ENCODE measurements around the gene ESR1. TPM values are rescaled to one million over a fixed set of nuclear protein-coding genes. Genes with fewer than 3 reads are reported as not detected.
"Not testable (repeated sequence)": the region's sequence is repeated elsewhere in the genome, so short reads cannot be mapped to it uniquely, and the experiment has no call there.

The ESR1 gene
- total RNA-seq, 4 donors from 2014 or later, result 0.83 to 1.8 (median 1.3) TPM

DNA sequence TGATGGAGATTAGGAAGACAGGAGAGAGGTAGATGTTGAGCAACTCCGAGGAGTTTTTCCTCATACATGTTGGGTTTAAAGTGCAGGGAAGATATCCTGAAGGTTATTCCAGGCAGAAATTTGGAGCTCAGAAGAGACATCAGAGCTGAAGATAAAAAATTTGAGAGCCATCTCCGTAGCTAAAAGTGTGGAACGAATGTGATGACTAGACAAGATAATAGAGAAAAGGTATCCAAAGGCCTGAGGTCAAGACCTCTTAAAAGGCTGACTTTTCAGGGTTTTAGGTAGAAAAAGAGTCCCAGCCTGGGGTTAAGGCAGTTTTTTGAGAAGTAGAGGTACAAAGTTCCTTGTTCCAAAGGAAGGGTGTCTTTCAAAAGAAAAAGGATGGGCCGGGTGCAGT, 214.8 kb downstream of the ESR1 start:
- H3K9me3 ChIP-seq, result peaks cover 0 to 7% (median 3%) of the 10 kb centered on the region in 4 donors
- H3K36me3 ChIP-seq, result no peaks in the 10 kb centered on the region
- H3K27ac ChIP-seq (replicated peaks in 1 of 4), result no peak overlapping the region
- 88% methylated on average over 4 of the region's 4 CpGs for WGBS
- no peak for DNase-seq (ENCODE audit: extremely low spot score)
- intact Hi-C loops (cut with DNase I), result no loop called here
- no peaks in the 10 kb centered on the region for H3K4me1 ChIP-seq
- H3K4me3 ChIP-seq, result no peak overlapping the region
- no peak for TF ChIP-seq POLR2A (IDR thresholded peaks at IDR 0.05; ENCODE audit: low read depth)
- TF ChIP-seq EP300 (IDR thresholded peaks at IDR 0.05), result no peak
- no peak for TF ChIP-seq POLR2AphosphoS5 (IDR thresholded peaks at IDR 0.05)
- TF ChIP-seq, protein P1, sequence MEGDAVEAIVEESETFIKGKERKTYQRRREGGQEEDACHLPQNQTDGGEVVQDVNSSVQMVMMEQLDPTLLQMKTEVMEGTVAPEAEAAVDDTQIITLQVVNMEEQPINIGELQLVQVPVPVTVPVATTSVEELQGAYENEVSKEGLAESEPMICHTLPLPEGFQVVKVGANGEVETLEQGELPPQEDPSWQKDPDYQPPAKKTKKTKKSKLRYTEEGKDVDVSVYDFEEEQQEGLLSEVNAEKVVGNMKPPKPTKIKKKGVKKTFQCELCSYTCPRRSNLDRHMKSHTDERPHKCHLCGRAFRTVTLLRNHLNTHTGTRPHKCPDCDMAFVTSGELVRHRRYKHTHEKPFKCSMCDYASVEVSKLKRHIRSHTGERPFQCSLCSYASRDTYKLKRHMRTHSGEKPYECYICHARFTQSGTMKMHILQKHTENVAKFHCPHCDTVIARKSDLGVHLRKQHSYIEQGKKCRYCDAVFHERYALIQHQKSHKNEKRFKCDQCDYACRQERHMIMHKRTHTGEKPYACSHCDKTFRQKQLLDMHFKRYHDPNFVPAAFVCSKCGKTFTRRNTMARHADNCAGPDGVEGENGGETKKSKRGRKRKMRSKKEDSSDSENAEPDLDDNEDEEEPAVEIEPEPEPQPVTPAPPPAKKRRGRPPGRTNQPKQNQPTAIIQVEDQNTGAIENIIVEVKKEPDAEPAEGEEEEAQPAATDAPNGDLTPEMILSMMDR (IDR thresholded peaks at IDR 0.05), result no peak
- no peaks in the 10 kb centered on the region for H3K27me3 ChIP-seq

DNA sequence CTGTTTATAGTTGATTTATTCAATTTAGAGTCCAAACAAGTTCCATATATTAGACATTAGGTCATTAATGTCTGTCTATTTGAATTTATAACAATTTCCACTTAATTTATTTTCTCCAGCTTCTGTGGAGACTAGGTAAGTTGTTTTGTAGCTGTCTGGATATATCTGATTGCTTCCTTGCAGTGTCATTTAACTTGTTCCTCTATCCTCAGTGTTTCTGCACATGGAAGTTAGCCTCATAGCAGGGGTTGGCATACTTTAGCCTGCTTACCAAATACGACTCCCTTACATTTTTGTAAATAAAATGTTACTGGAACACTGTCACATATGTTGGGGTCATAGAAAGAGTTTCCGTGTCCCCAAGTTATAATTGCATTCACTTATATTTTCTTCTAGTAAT, 216.1 kb downstream of the ESR1 start:
- WGBS, result 77% methylated on average over 2 of the region's 2 CpGs

DNA sequence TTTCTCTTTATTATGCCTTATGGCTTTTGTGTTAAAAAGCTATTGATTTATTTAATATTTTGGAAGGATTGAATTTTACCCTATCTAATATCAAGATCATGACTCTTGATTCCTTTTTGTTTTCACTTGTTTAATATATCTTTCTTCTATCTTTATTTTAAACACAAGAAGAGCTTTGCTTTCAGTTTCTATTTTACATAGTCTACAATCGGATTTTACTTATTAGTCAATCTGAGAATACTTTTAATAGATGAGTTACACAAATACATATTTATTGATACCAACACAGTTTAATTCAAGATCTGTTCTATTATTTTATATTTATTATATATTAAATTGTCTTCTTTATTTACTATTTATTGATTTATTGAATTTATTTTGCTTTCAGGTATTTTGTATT, 218.8 kb downstream of the ESR1 start:
- H3K9me3 ChIP-seq, result peaks cover 0 to 18% (median 7%) of the 10 kb centered on the region in 4 donors
- intact Hi-C loops (cut with DNase I), result no loop called here
- peak overlapping the region in 2 of 4 donors; percentile 5 to 23 for H3K4me3 ChIP-seq
- TF ChIP-seq POLR2AphosphoS5 (IDR thresholded peaks at IDR 0.05), result no peak
- no peak for TF ChIP-seq POLR2A (IDR thresholded peaks at IDR 0.05; ENCODE audit: low read depth)
- TF ChIP-seq, protein P1 (IDR thresholded peaks at IDR 0.05), result no peak
- no peak for TF ChIP-seq EP300 (IDR thresholded peaks at IDR 0.05)
- DNase-seq (ENCODE audit: extremely low spot score), result no peak
- H3K27ac ChIP-seq (replicated peaks in 1 of 4), result no peak overlapping the region
- 49% methylated on average over 1 of the region's 1 CpG for WGBS
- no peaks in the 10 kb centered on the region for H3K4me1 ChIP-seq
- no peaks in the 10 kb centered on the region for H3K27me3 ChIP-seq
- no peaks in the 10 kb centered on the region for H3K36me3 ChIP-seq

More for the DNA sequence above, 216.1 kb downstream of the ESR1 start:
- Histone ChIP-seq H3K27me3 (no peaks in the 10 kb centered on the region), H3K4me1 (no peaks in the 10 kb centered on the region), H3K36me3 (no peaks in the 10 kb centered on the region), H3K27ac (replicated peaks in 1 of 4) (no peak overlapping the region), H3K9me3 (peaks cover 0 to 17% (median 7%) of the 10 kb centered on the region in 4 donors), H3K4me3 (no peak overlapping the region)
- DNase-seq (ENCODE audit: extremely low spot score), result no peak
- intact Hi-C loops (cut with DNase I), result no loop called here
- TF ChIP-seq EP300 (IDR thresholded peaks at IDR 0.05) (no peak), POLR2AphosphoS5 (IDR thresholded peaks at IDR 0.05) (no peak), POLR2A (IDR thresholded peaks at IDR 0.05; ENCODE audit: low read depth) (no peak)
- TF ChIP-seq, protein P1 (IDR thresholded peaks at IDR 0.05), result no peak

DNA sequence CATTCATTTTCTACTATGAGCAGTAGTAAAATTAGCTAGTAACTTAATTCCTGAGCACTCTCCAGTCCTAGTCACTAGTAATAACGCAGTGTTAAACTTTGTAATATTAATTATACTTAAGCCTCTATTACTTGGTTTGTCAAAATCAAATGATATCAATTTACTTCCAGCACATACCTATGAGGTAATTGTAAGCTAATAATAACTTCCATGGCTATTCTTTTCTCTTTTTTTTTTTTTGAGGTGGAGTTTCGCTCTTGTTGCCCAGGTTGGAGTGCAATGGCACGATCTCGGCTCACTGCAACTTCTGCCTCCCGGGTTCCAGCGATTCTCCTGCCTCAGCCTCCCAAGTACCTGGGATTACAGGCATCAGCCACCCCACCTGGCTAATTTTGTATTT, 219.3 kb downstream of the ESR1 start:
- H3K4me3 ChIP-seq; H3K4me1 ChIP-seq; H3K27ac ChIP-seq (replicated peaks in 1 of 4); H3K27me3 ChIP-seq; H3K36me3 ChIP-seq; intact Hi-C loops (cut with DNase I); DNase-seq (ENCODE audit: extremely low spot score): not testable (repeated sequence)
- peaks cover 0 to 18% (median 7%) of the 10 kb centered on the region in 4 donors for H3K9me3 ChIP-seq
- 98% methylated on average over 6 of the region's 6 CpGs for WGBS

DNA sequence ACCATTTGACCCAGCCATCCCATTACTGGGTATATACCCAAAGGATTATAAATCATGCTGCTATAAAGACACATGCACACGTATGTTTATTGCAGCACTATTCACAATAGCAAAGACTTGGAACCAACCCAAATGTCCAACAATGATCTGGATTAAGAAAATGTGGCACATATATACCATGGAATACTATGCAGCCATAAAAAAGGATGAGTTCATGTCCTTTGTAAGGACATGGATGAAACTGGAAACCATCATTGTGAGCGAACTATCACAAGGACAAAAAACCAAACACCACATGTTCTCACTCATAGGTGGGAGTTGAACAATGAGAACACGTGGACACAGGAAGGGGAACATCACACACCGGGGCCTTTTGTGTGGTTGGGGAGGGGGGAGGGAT, 226.3 kb downstream of the ESR1 start:
- intact Hi-C loops (cut with DNase I); H3K4me3 ChIP-seq; H3K27me3 ChIP-seq; DNase-seq (ENCODE audit: extremely low spot score); H3K36me3 ChIP-seq; H3K27ac ChIP-seq (replicated peaks in 1 of 4); H3K4me1 ChIP-seq; H3K9me3 ChIP-seq: not testable (repeated sequence)
- WGBS, result 86% methylated on average over 4 of the region's 4 CpGs

DNA sequence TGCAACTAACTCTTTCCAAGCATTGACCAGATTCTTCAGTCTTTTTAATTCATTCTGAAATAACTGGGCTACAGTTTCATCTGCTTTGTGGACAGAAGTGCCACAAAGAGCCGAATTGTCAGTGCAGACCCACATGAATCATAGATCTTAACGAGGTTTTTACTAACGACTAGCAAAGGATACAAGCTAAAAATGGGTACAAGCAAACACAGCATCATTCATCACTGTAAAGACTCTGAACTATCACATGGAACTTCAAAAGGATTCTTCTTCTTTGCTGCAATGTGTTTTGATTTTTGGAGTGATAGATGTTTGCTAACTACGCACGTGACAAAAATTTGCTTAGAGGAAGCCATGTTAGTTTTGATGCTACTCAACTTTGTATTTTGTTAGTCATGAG, 227.1 kb downstream of the ESR1 start:
- no peaks in the 10 kb centered on the region for H3K36me3 ChIP-seq
- intact Hi-C loops (cut with DNase I), result no loop called here
- H3K27me3 ChIP-seq, result no peaks in the 10 kb centered on the region
- no peak overlapping the region for H3K27ac ChIP-seq (replicated peaks in 1 of 4)
- H3K4me3 ChIP-seq, result no peak overlapping the region
- WGBS, result 74% methylated on average over 5 of the region's 5 CpGs
- H3K4me1 ChIP-seq, result no peaks in the 10 kb centered on the region
- DNase-seq (ENCODE audit: extremely low spot score), result no peak
- TF ChIP-seq POLR2AphosphoS5 (IDR thresholded peaks at IDR 0.05) (no peak), EP300 (IDR thresholded peaks at IDR 0.05) (no peak), POLR2A (IDR thresholded peaks at IDR 0.05; ENCODE audit: low read depth) (no peak)
- TF ChIP-seq, protein P1 (IDR thresholded peaks at IDR 0.05), result no peak
- H3K9me3 ChIP-seq, result no peaks in the 10 kb centered on the region

Data from esophagus muscularis mucosa (tissue), 4 donors.